Measurements from ENCODE around the gene ADAMTS8.

DNA sequence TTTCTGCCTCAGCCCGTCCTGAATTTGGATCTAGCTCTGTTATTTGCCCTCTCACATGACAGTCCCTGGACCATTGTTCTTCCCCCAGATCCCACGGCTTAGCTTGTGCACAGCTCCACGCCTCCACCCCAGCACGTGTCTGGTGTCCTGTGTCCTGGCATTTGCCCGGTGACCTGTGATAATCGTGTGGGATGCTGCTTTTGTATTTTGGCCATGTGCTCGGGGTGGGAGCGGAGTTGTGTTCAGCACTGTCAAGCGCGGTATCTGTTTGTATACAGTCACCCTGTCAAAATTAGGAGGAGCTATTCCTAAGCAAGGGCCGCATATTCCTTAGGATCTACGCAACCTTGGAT lies 11.9 kb downstream of the ADAMTS8 start:
- no peak for TF ChIP-seq CTCF (IDR thresholded peaks at IDR 0.05)
- no peak for TF ChIP-seq POLR2A (IDR thresholded peaks at IDR 0.05)
